IMR-90 (cell line): Measurements from ENCODE around the gene HEATR5A. TPM values are rescaled to one million over a fixed set of nuclear protein-coding genes. Genes with fewer than 3 reads are reported as not detected.
"Not testable (repeated sequence)": the region's sequence is repeated elsewhere in the genome, so short reads cannot be mapped to it uniquely, and the experiment has no call there.

Source experiments
- ATAC-seq: fragments of 200-7000 bp; cut with Tn5 transposase; 2 replicates; pipeline ENCODE4 v1.9.1; 2020; ENCODE audit warnings: low read depth, mild to moderate bottlenecking, moderate library complexity
- BruUV-seq: library from RNA; stranded (reverse); fragments of 400-500 nt; replicated peaks from 2 replicates; lab custom pipeline; 2021; lab: Mats Ljungman, UMichigan
- CTCF ChIA-PET: fragments of 300-600 bp; formaldehyde crosslinking; extraction: SDS; loops from one replicate; lab custom pipeline; 2021; ENCODE audit warnings: antibody characterized with exemption; lab: Yijun Ruan, JAX
- POLR2A ChIA-PET: fragments of 300-600 bp; sonication (Branson Sonifier 250); formaldehyde crosslinking; loops from one replicate; lab custom pipeline; 2022; ENCODE audit warnings: antibody characterized with exemption; ENCODE audit not compliant: unreplicated experiment; lab: Charles Lee
- DNase-seq: peaks from one replicate; pipeline ENCODE4 v3.0.0; 2013
- H2AFZ ChIP-seq: replicated peaks from 2 replicates; pipeline ENCODE3; 2013; ENCODE audit warnings: low read length, mild to moderate bottlenecking; ENCODE audit not compliant: poor library complexity
- H2AK5ac ChIP-seq: 2 replicates; pipeline ENCODE4 v1.6.1; 2013; ENCODE audit warnings: low read depth, low read length, inconsistent platforms
- H2AK9ac ChIP-seq: replicated peaks from 2 replicates; pipeline ENCODE3; 2013; ENCODE audit warnings: mild to moderate bottlenecking, low read depth, low read length, moderate library complexity; ENCODE audit not compliant: poor library complexity
- H2BK120ac ChIP-seq: 2 replicates; pipeline ENCODE4 v1.6.1; 2013; ENCODE audit warnings: low read depth, low read length, inconsistent platforms
- H2BK15ac ChIP-seq: 3 replicates; pipeline ENCODE4 v1.6.1; 2013; ENCODE audit warnings: low read depth, low read length, inconsistent platforms
- H2BK20ac ChIP-seq: 2 replicates; pipeline ENCODE4 v1.6.1; 2013; ENCODE audit warnings: low read depth, mild to moderate bottlenecking, inconsistent platforms, low read length, moderate library complexity
- H2BK5ac ChIP-seq: 2 replicates; pipeline ENCODE4 v1.6.1; 2013; ENCODE audit warnings: mild to moderate bottlenecking, low read depth, low read length, inconsistent platforms; ENCODE audit not compliant: poor library complexity, severe bottlenecking
- H3K14ac ChIP-seq: replicated peaks from 2 replicates; pipeline ENCODE4 v1.6.1; 2013; ENCODE audit warnings: low read depth, low read length, inconsistent platforms
- H3K18ac ChIP-seq: 2 replicates; pipeline ENCODE4 v1.6.1; 2013; ENCODE audit warnings: low read depth, low read length, control low read depth
- H3K23ac ChIP-seq: 2 replicates; pipeline ENCODE4 v1.6.1; 2013; ENCODE audit warnings: low read depth, low read length, inconsistent platforms
- H3K27ac ChIP-seq: 2 replicates; pipeline ENCODE4 v1.5.1; 2013; ENCODE audit warnings: mild to moderate bottlenecking, control low read depth, low read length; ENCODE audit not compliant: insufficient read depth
- H3K27me3 ChIP-seq: 2 replicates; pipeline ENCODE4 v1.6.1; 2013; ENCODE audit warnings: low read length; ENCODE audit not compliant: control insufficient read depth, insufficient read depth
- H3K36me3 ChIP-seq: 2 replicates; pipeline ENCODE4 v1.6.1; 2013; ENCODE audit warnings: low read length, mixed read lengths; ENCODE audit not compliant: control insufficient read depth, insufficient read depth
- H3K4ac ChIP-seq: 2 replicates; pipeline ENCODE4 v1.6.1; 2013; ENCODE audit warnings: low read depth, low read length, inconsistent platforms
- H3K4me1 ChIP-seq: 2 replicates; pipeline ENCODE4 v1.6.1; 2013; ENCODE audit warnings: low read length, mixed read lengths; ENCODE audit not compliant: control insufficient read depth, insufficient read depth
- H3K4me2 ChIP-seq: 2 replicates; pipeline ENCODE4 v1.6.1; 2013; ENCODE audit warnings: low read depth, mild to moderate bottlenecking, control low read depth, low read length, moderate library complexity
- H3K4me3 ChIP-seq: 2 replicates; pipeline ENCODE4 v1.5.1; 2013; ENCODE audit warnings: low read depth, mild to moderate bottlenecking, control low read depth, low read length, moderate library complexity; ENCODE audit not compliant: insufficient read depth
- H3K56ac ChIP-seq: 2 replicates; pipeline ENCODE4 v1.6.1; 2013; ENCODE audit warnings: low read length, inconsistent platforms; ENCODE audit not compliant: insufficient read depth; ENCODE audit errors: extremely low read depth
- H3K79me1 ChIP-seq, 2 experiments: 2 replicates each; pipeline ENCODE4 v1.6.1; 2013; ENCODE audit warnings: low read length in 2 of 2, inconsistent platforms in 1 of 2, low read depth in 1 of 2
- H3K9ac ChIP-seq: 2 replicates; pipeline ENCODE4 v1.6.1; 2013; ENCODE audit warnings: low read depth, low read length, control low read depth
- H3K9me1 ChIP-seq: 2 replicates; pipeline ENCODE4 v1.6.1; 2013; ENCODE audit warnings: low read length, inconsistent platforms; ENCODE audit not compliant: insufficient read depth
- H3K9me3 ChIP-seq: 2 replicates; pipeline ENCODE4 v1.6.1; 2013; ENCODE audit warnings: low read length; ENCODE audit not compliant: control insufficient read depth, insufficient read depth
- H4K20me1 ChIP-seq: 2 replicates; pipeline ENCODE4 v1.6.1; 2013; ENCODE audit warnings: low read length, inconsistent platforms; ENCODE audit not compliant: insufficient read depth
- H4K5ac ChIP-seq: 2 replicates; pipeline ENCODE4 v1.6.1; 2013; ENCODE audit warnings: mild to moderate bottlenecking, low read depth, low read length, control low read depth
- H4K8ac ChIP-seq, 2 experiments: 2 replicates each; pipeline ENCODE4 v1.6.1; 2013; ENCODE audit warnings: low read depth in 2 of 2, low read length in 2 of 2, control low read depth in 1 of 2, inconsistent platforms in 1 of 2
- H4K91ac ChIP-seq: 2 replicates; pipeline ENCODE4 v1.6.1; 2013; ENCODE audit warnings: low read depth, low read length, inconsistent platforms; ENCODE audit not compliant: insufficient read depth
- WGBS, 2 experiments: methylation state at CpG; one replicate each; pipeline versions ENCODE4 v1.1.5 to v1.1.7; 2013; ENCODE audit warnings: missing lambda C conversion rate in 2 of 2; ENCODE audit not compliant: insufficient read length in 1 of 2; ENCODE audit errors: extremely low coverage in 2 of 2; 5-methylcytosine and 5-hydroxymethylcytosine counted together
- dilution Hi-C: fragments of 300-500 bp; cut with HindIII; formaldehyde crosslinking; loops from one replicate; pipeline ENCODE4 v1.14.3; 2018; ENCODE audit warnings: low sequenced_read_pairs; ENCODE audit not compliant: unreplicated experiment
- in situ Hi-C: fragments of 300-500 bp; cut with MboI; formaldehyde crosslinking; loops from 3 replicates; pipeline ENCODE4 v1.14.3; 2019; ENCODE audit warnings: low sequenced_read_pairs, inconsistent platforms, mixed read lengths
- intact Hi-C: fragments of 100-400 bp; cut with micrococcal nuclease; formaldehyde crosslinking; loops from 2 replicates; pipeline ENCODE4 v1.10.0; 2022
- microRNA-seq, 2 experiments: library from miRNA; stranded (forward) in 1 of 2; unstranded in 1 of 2; fragments of 10-50 nt in 1 of 2; fragments of <30 nt in 1 of 2; gene quantifications in 1 of 2; microRNA quantifications in 1 of 2; one replicate each; pipeline versions ENCODE3 to v1.1.0; 2013 to 2020; ENCODE audit not compliant: insufficient read depth in 1 of 2, insufficient read length in 1 of 2, unreplicated experiment in 1 of 2
- polyA plus RNA-seq, 3 experiments: library from polyadenylated mRNA; depleted of rRNA; stranded (reverse); fragments of >200 nt; gene quantifications; 2 replicates each; pipeline ENCODE4 v1.2.3, GENCODE V29; 2012; ENCODE audit warnings: low replicate concordance in 1 of 3
- small RNA-seq, 5 experiments: library from RNA; depleted of rRNA; stranded (forward); fragments of <200 nt; gene quantifications; one replicate each; pipeline ENCODE3, GENCODE V24; 2012
- total RNA-seq: library from RNA; depleted of rRNA; stranded (reverse); fragments of >200 nt; gene quantifications from 2 replicates; pipeline ENCODE4 v1.2.3, GENCODE V29; 2012; rRNA removed

HEATR5A gene
- total and polyA plus RNA-seq, 2 of the 4 experiments (the other 2 are of a cell fraction) = 14.0 to 48.9 TPM

DNA sequence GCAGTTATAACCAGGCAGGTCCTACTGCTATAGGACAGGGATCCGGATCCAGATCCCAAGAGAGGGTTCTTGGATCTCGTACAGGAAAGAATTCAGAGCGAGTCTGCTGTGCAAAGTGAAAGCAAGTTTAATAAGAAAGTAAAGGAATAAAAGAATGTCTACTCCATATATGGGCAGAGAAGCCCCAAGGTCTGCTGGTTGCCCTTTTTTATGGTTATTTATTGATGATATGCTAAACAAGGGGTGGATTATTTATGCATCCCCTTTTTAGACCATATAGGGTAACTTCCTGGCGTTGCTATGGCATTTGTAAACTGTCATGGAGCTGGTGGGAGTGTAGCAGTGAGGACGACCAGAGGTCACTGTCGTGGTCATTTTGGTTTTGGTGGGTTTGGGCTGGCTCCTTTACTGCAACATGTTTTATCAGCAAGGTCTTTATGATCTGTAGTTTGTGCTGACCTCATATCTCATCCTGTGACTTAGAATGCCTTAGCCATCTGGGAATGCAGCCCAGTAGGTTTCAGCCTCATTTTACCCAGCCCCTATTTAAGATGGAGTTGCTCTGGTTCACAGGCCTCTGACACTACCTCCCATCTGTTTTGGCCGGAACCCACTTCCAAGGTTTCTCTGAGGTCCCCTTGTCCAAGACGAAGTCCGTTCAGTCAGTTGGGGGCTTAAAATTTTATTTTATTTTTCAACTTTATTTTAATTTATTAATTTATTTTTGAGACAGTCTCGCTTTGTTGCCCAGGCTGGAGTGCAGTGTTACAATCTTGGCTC, 178.0 kb downstream of the HEATR5A start:
- H3K14ac ChIP-seq = peak overlapping the region; percentile 26; the same call in 1 of the 2 replicates
- H4K20me1 ChIP-seq, H3K79me1 ChIP-seq, H3K36me3 ChIP-seq, H3K27ac ChIP-seq, BruUV-seq, H3K23ac ChIP-seq, in situ Hi-C loops, H2AFZ ChIP-seq, H3K9me3 ChIP-seq, intact Hi-C loops, H3K27me3 ChIP-seq, H3K4me1 ChIP-seq, H3K9me1 ChIP-seq, H2AK9ac ChIP-seq, H2BK5ac ChIP-seq, H3K56ac ChIP-seq, dilution Hi-C loops, POLR2A ChIA-PET, CTCF ChIA-PET, H3K4me3 ChIP-seq, H3K9ac ChIP-seq: not testable (repeated sequence)
- peak overlapping the region; percentile 85 for H4K5ac ChIP-seq
- H2AK5ac ChIP-seq = 0 out of 2 replicates have a peak overlapping the region, but pooled peaks have one; percentile 50
- H2BK120ac ChIP-seq = peak overlapping the region; percentile 1; the same call in 1 of the 2 replicates
- peak overlapping the region; percentile 22; the same call in 1 of the 3 replicates for H2BK15ac ChIP-seq
- peak; percentile 89 for ATAC-seq
- peak overlapping the region; percentile 39; the same call in 1 of the 2 replicates for H2BK20ac ChIP-seq
- H4K91ac ChIP-seq = peak overlapping the region; percentile 20; the same call in 1 of the 2 replicates
- H3K18ac ChIP-seq = peak overlapping the region; percentile 82; the same call in 1 of the 2 replicates
- H3K4ac ChIP-seq = peak overlapping the region; percentile 3; the same call in 1 of the 2 replicates
- peak; percentile 79 for DNase-seq
- peak overlapping the region; percentile 70 for H3K4me2 ChIP-seq
- H4K8ac ChIP-seq = peak overlapping the region in 1 of 2 experiments; percentile 48; a peak in 3 of 4 replicates
- WGBS, 2 experiments = 90% methylated on average over 2 of the region's 10 CpGs; no CpG with 5 or more reads in 1 of the 2 experiments

Small RNA genes lying within 50 kb of the gene (microRNA-seq; reads per million reads assigned to microRNA genes)
- gene RF00019 (ENCODE audit: insufficient read depth, insufficient read length) = not detected

Small RNA genes lying within 50 kb of the gene (small RNA-seq; reads per million reads assigned to genes)
- gene RF00019 = 0 reads per million in 5 experiments

Other genes starting within 250 kb of the HEATR5A start
- gene HECTD1, start 212.8 kb downstream of the HEATR5A start, total RNA-seq = 222 and 228 TPM in 2 replicates
- gene HECTD1, start 212.8 kb downstream of the HEATR5A start, polyA plus RNA-seq (2012; rRNA removed) = 48.5 and 48.8 TPM in 2 replicates
- gene DTD2, start 37.0 kb upstream of the HEATR5A start, total RNA-seq = 24.9 and 46.1 TPM in 2 replicates
- gene DTD2, start 37.0 kb upstream of the HEATR5A start, polyA plus RNA-seq (2012; rRNA removed) = 13.4 and 16.9 TPM in 2 replicates
- gene GPR33, start 67.5 kb upstream of the HEATR5A start, total RNA-seq = not detected in 2 replicates
- gene GPR33, start 67.5 kb upstream of the HEATR5A start, polyA plus RNA-seq (2012; rRNA removed) = not detected in 2 replicates
- gene NUBPL, start 140.9 kb upstream of the HEATR5A start, total RNA-seq = 11.5 and 15.6 TPM in 2 replicates
- gene NUBPL, start 140.9 kb upstream of the HEATR5A start, polyA plus RNA-seq (2012; rRNA removed) = 4.7 and 5.4 TPM in 2 replicates